Left cardiac atrium (tissue), 4 donors: ENCODE measurements around the gene POTEJ. TPM values are rescaled to one million over a fixed set of nuclear protein-coding genes. Genes with fewer than 3 reads are reported as not detected.
"Not testable (repeated sequence)": the region's sequence is repeated elsewhere in the genome, so short reads cannot be mapped to it uniquely, and the experiment has no call there.

Experiments
- ATAC-seq, 2 donors: fragments of 200-7000 bp; cut with Tn5 transposase; one replicate each; pipeline ENCODE4 v1.9.1; 2020; ENCODE audit warnings: mild to moderate bottlenecking in 2 of 2, moderate library complexity in 2 of 2
- DNase-seq: peaks from one replicate; pipeline ENCODE4 v3.0.0-alpha.2; 2020
- intact Hi-C, 2 donors: fragments of 100-400 bp; cut with DNase I; formaldehyde crosslinking; loops; one replicate each; pipeline versions ENCODE4 v1.14.1 to v1.15.1; 2022 to 2023
- total RNA-seq, 2 donors: library from RNA; stranded (reverse); fragmentation: NEBNext Ultra II Directional; extraction: Animal tissue kit (Norgen Biotek cat#: 25700); gene quantifications; one replicate each; pipeline ENCODE4 v1.2.1, GENCODE V29; 2021
- donor health status: DM: no; HTN: yes; CAD: no.
- donor health status: DM: no; HTN: yes; CAD: no; lungs with severe emphysema.
- donor health status: DM: yes; HTN: yes; CAD: no.
- donor health status: Dilated cardiomyopathy.

POTEJ gene
- total RNA-seq, 2 donors from 2014 or later = not detected

- intact Hi-C loops, ATAC-seq, DNase-seq: not testable (repeated sequence)
These were observed 11.8 kb upstream of the POTEJ start, which contains the start of gene CFC1 for GRCh38 chr2:130599393-130599792. CFC1 (minus strand) TSS chr2:130599575; CDS start chr2:130599287, 288 bp downstream.

- ATAC-seq, intact Hi-C loops, DNase-seq: not testable (repeated sequence)
These were observed 11.3 kb upstream of the POTEJ start for GRCh38 chr2:130599926-130600325.

GRCh38 chr2:130601648-130602302 lies 9.5 kb upstream of the POTEJ start:
- intact Hi-C loops, DNase-seq: not testable (repeated sequence)
- ATAC-seq = peak; percentile 91 to 93

GRCh38 chr2:130608276-130609001 lies 2.8 kb upstream of the POTEJ start:
- intact Hi-C loops, ATAC-seq: not testable (repeated sequence)

GRCh38 chr2:130609002-130609920 lies 2.0 kb upstream of the POTEJ start:
- ATAC-seq, intact Hi-C loops, DNase-seq: not testable (repeated sequence)

More at GRCh38 chr2:130608276-130609001, 2.8 kb upstream of the POTEJ start:
- not testable (repeated sequence) for DNase-seq

- intact Hi-C loops, DNase-seq, ATAC-seq: not testable (repeated sequence)
These were observed 754 bp upstream of the POTEJ start for GRCh38 chr2:130610486-130610885.

- ATAC-seq, DNase-seq, intact Hi-C loops: not testable (repeated sequence)
These were observed 17.7 kb downstream of the POTEJ start for GRCh38 chr2:130628784-130629475.

- ATAC-seq, DNase-seq, intact Hi-C loops: not testable (repeated sequence)
These were observed 27.7 kb downstream of the POTEJ start for GRCh38 chr2:130638973-130639372.

- intact Hi-C loops, ATAC-seq, DNase-seq: not testable (repeated sequence)
These were observed 30.4 kb downstream of the POTEJ start for GRCh38 chr2:130641688-130642087.

GRCh38 chr2:130649285-130649684 lies 38.0 kb downstream of the POTEJ start:
- DNase-seq, ATAC-seq, intact Hi-C loops: not testable (repeated sequence)

GRCh38 chr2:130664506-130664905 lies 53.3 kb downstream of the POTEJ start:
- intact Hi-C loops, DNase-seq, ATAC-seq: not testable (repeated sequence)

- DNase-seq, intact Hi-C loops, ATAC-seq: not testable (repeated sequence)
These were observed 54.4 kb downstream of the POTEJ start for GRCh38 chr2:130665596-130665995.

- intact Hi-C loops, DNase-seq, ATAC-seq: not testable (repeated sequence)
These were observed 56.3 kb downstream of the POTEJ start for GRCh38 chr2:130667516-130667915.

- ATAC-seq, intact Hi-C loops, DNase-seq: not testable (repeated sequence)
These were observed 58.9 kb downstream of the POTEJ start for GRCh38 chr2:130670026-130670745.

- DNase-seq, intact Hi-C loops: not testable (repeated sequence)
- peak in 1 of 2 donors; percentile 12 for ATAC-seq
These were observed 81.0 kb downstream of the POTEJ start for GRCh38 chr2:130692041-130692770.

- intact Hi-C loops = not testable (repeated sequence)
- ATAC-seq (peak; percentile 75 to 86), DNase-seq (peak; percentile 50)
These were observed 82.2 kb downstream of the POTEJ start for GRCh38 chr2:130693474-130693873.

- ATAC-seq, DNase-seq, intact Hi-C loops: not testable (repeated sequence)
These were observed 92.0 kb downstream of the POTEJ start for GRCh38 chr2:130703250-130703649.
